ENCODE results near the gene BICD2.

Gene BICD2

GRCh38 chr9:92712767-92713166 is 51.9 kb downstream of the BICD2 start:
- DNase-seq: no peak

GRCh38 chr9:92711844-92712243 is 52.8 kb downstream of the BICD2 start:
- DNase-seq: peak; percentile 58

GRCh38 chr9:92711146-92711545 is 53.5 kb downstream of the BICD2 start:
- DNase-seq: no peak

- no peak for DNase-seq
Measured at GRCh38 chr9:92710368-92710767, 54.3 kb downstream of the BICD2 start.

GRCh38 chr9:92709954-92710353 is 54.7 kb downstream of the BICD2 start:
- no peak for DNase-seq

GRCh38 chr9:92709240-92709639 is 55.4 kb downstream of the BICD2 start:
- DNase-seq: no peak

GRCh38 chr9:92707530-92707929 is 57.1 kb downstream of the BICD2 start:
- no peak for DNase-seq

- DNase-seq: peak; percentile 61
Measured at GRCh38 chr9:92706218-92706940, 58.3 kb downstream of the BICD2 start.

GRCh38 chr9:92704528-92704927 is 60.1 kb downstream of the BICD2 start:
- no peak for DNase-seq

GRCh38 chr9:92696619-92697018 is 68.0 kb downstream of the BICD2 start:
- no peak for DNase-seq

- no peak for DNase-seq
Measured at GRCh38 chr9:92686954-92687353, 77.7 kb downstream of the BICD2 start.

- DNase-seq: no peak
Measured at GRCh38 chr9:92685022-92685421, 79.6 kb downstream of the BICD2 start.

- DNase-seq: no peak
Measured at GRCh38 chr9:92682269-92682668, 82.4 kb downstream of the BICD2 start.

GRCh38 chr9:92680166-92681119 is 84.2 kb downstream of the BICD2 start:
- DNase-seq: no peak

GRCh38 chr9:92679413-92680165 is 85.0 kb downstream of the BICD2 start:
- DNase-seq: no peak

GRCh38 chr9:92671323-92671722 is 93.3 kb downstream of the BICD2 start:
- DNase-seq: no peak

- peak; percentile 99 for DNase-seq
Measured at GRCh38 chr9:92669890-92670708, 94.5 kb downstream of the BICD2 start, which contains the start of gene IPPK. TSS of gene IPPK (minus strand) at chr9:92670131. CDS start at chr9:92669988, 143 bp downstream.

GRCh38 chr9:92669527-92669889 is 95.1 kb downstream of the BICD2 start:
- DNase-seq: peak; percentile 25

GRCh38 chr9:92668746-92669526 is 95.7 kb downstream of the BICD2 start:
- peak; percentile 51 for DNase-seq

GRCh38 chr9:92666912-92667532 is 97.6 kb downstream of the BICD2 start:
- no peak for DNase-seq

- DNase-seq: no peak
Measured at GRCh38 chr9:92666236-92666635, 98.4 kb downstream of the BICD2 start.

All from activated CD4-positive, alpha-beta T cell treated with anti-CD3 and anti-CD28 coated beads, Interleukin-2, amount 50 U/mL, for 16 hours (primary cell).